DND-41 (cell line): ENCODE measurements around the gene TMEM47.

Source experiments
- ATAC-seq: fragments of 200-7000 bp; cut with Tn5 transposase; 3 replicates; pipeline ENCODE4 v1.9.1; 2021; ENCODE audit warnings: low read depth; ENCODE audit not compliant: insufficient read depth
- DNase-seq: peaks from one replicate; pipeline ENCODE4 v3.0.0-alpha.2; 2020
- H2AFZ ChIP-seq: 2 replicates; pipeline ENCODE4 v1.6.0; 2012; ENCODE audit warnings: low read depth, low read length
- H3K27ac ChIP-seq: 2 replicates; pipeline ENCODE4 v1.5.1; 2012; ENCODE audit warnings: low read length, inconsistent platforms
- H3K27me3 ChIP-seq: fragments of 200-600 bp; sonication (generic); 2 replicates; pipeline ENCODE4 v1.6.0; 2012; ENCODE audit warnings: low read length, mild to moderate bottlenecking, inconsistent platforms; ENCODE audit not compliant: insufficient read depth, poor library complexity
- H3K36me3 ChIP-seq: 2 replicates; pipeline ENCODE4 v1.5.1; 2012; ENCODE audit warnings: low read length, inconsistent platforms; ENCODE audit not compliant: insufficient read depth
- H3K4me1 ChIP-seq: 2 replicates; pipeline ENCODE4 v1.5.1; 2012; ENCODE audit warnings: mild to moderate bottlenecking, low read length; ENCODE audit not compliant: insufficient read depth
- H3K4me2 ChIP-seq: 2 replicates; pipeline ENCODE4 v1.6.0; 2012; ENCODE audit warnings: mild to moderate bottlenecking, moderate library complexity, low read length, inconsistent platforms; ENCODE audit not compliant: insufficient read depth
- H3K4me3 ChIP-seq, 2 experiments: fragments of 200-600 bp in 1 of 2; shearing (Covaris generic) in 1 of 2; 2 replicates each; pipeline ENCODE4 v1.5.1; 2012 to 2016; ENCODE audit warnings: inconsistent platforms in 2 of 2, low read length in 2 of 2, mild to moderate bottlenecking in 2 of 2, low read depth in 1 of 2, moderate library complexity in 1 of 2
- H3K79me2 ChIP-seq: 2 replicates; pipeline ENCODE4 v1.6.0; 2012; ENCODE audit warnings: low read length, inconsistent platforms; ENCODE audit not compliant: insufficient read depth
- H3K9ac ChIP-seq: 2 replicates; pipeline ENCODE4 v1.6.0; 2012; ENCODE audit warnings: low read depth, mild to moderate bottlenecking, inconsistent platforms, low read length, moderate library complexity
- H3K9me3 ChIP-seq: 2 replicates; pipeline ENCODE4 v1.5.1; 2012; ENCODE audit warnings: low read length, moderate library complexity, mild to moderate bottlenecking, inconsistent platforms; ENCODE audit not compliant: insufficient read depth, severe bottlenecking
- H4K20me1 ChIP-seq: 2 replicates; pipeline ENCODE4 v1.6.0; 2012; ENCODE audit warnings: low read length; ENCODE audit not compliant: insufficient read depth
- CTCF ChIP-seq: IDR thresholded peaks from 2 replicates; pipeline ENCODE4 v1.5.1; 2012; ENCODE audit warnings: borderline replicate concordance, low read length, moderate library complexity, mild to moderate bottlenecking; ENCODE audit not compliant: poor library complexity, severe bottlenecking; ENCODE audit errors: extremely low read depth
- EZH2 ChIP-seq: IDR thresholded peaks from 3 replicates; pipeline ENCODE4 v1.6.1; 2012; ENCODE audit warnings: borderline replicate concordance, low read depth, mild to moderate bottlenecking, moderate library complexity, low read length, inconsistent platforms; ENCODE audit not compliant: severe bottlenecking

The TMEM47 gene

GRCh38 chrX:34585561-34585960, 71.5 kb downstream of the TMEM47 start:
- H3K4me1 ChIP-seq = no peaks in the 10 kb centered on the region
- no peak overlapping the region for H3K4me3 ChIP-seq
- H2AFZ ChIP-seq = no peak overlapping the region
- H4K20me1 ChIP-seq = no peaks in the 10 kb centered on the region
- H3K27ac ChIP-seq = no peak overlapping the region
- ATAC-seq (no peak), DNase-seq (no peak)
- H3K4me2 ChIP-seq = no peak overlapping the region
- no peak overlapping the region for H3K9ac ChIP-seq
- H3K36me3 ChIP-seq = no peaks in the 10 kb centered on the region
- H3K79me2 ChIP-seq = no peaks in the 10 kb centered on the region
- H3K27me3 ChIP-seq = no peaks in the 10 kb centered on the region
- no peak for TF ChIP-seq CTCF
- no peak for TF ChIP-seq EZH2
- no peaks in the 10 kb centered on the region for H3K9me3 ChIP-seq

GRCh38 chrX:34584781-34585180, 72.3 kb downstream of the TMEM47 start:
- H2AFZ ChIP-seq = no peak overlapping the region
- ATAC-seq (no peak), DNase-seq (no peak)
- H3K27me3 ChIP-seq = no peaks in the 10 kb centered on the region
- no peaks in the 10 kb centered on the region for H4K20me1 ChIP-seq
- no peaks in the 10 kb centered on the region for H3K9me3 ChIP-seq
- H3K27ac ChIP-seq = no peak overlapping the region
- H3K4me1 ChIP-seq = no peaks in the 10 kb centered on the region
- H3K36me3 ChIP-seq = no peaks in the 10 kb centered on the region
- TF ChIP-seq EZH2 (no peak), CTCF (no peak)
- no peak overlapping the region for H3K9ac ChIP-seq
- no peak overlapping the region for H3K4me2 ChIP-seq
- H3K4me3 ChIP-seq = no peak overlapping the region
- no peaks in the 10 kb centered on the region for H3K79me2 ChIP-seq

- no peak overlapping the region for H3K9ac ChIP-seq
- no peaks in the 10 kb centered on the region for H3K79me2 ChIP-seq
- no peak overlapping the region for H2AFZ ChIP-seq
- H3K4me2 ChIP-seq = no peak overlapping the region
- no peak for TF ChIP-seq CTCF
- no peak for TF ChIP-seq EZH2
- H3K36me3 ChIP-seq = no peaks in the 10 kb centered on the region
- H4K20me1 ChIP-seq = no peaks in the 10 kb centered on the region
- DNase-seq (no peak), ATAC-seq (no peak)
- H3K27me3 ChIP-seq = no peaks in the 10 kb centered on the region
- H3K4me1 ChIP-seq = no peaks in the 10 kb centered on the region
- no peak overlapping the region for H3K4me3 ChIP-seq
- H3K9me3 ChIP-seq = no peaks in the 10 kb centered on the region
- no peak overlapping the region for H3K27ac ChIP-seq
These were observed 77.0 kb downstream of the TMEM47 start for GRCh38 chrX:34580069-34580468.

GRCh38 chrX:34578237-34578636, 78.8 kb downstream of the TMEM47 start:
- H2AFZ ChIP-seq = no peak overlapping the region
- ATAC-seq (no peak), DNase-seq (no peak)
- H3K9me3 ChIP-seq = no peaks in the 10 kb centered on the region
- H3K4me1 ChIP-seq = no peaks in the 10 kb centered on the region
- H4K20me1 ChIP-seq = no peaks in the 10 kb centered on the region
- H3K4me3 ChIP-seq = no peak overlapping the region
- H3K27ac ChIP-seq = no peak overlapping the region
- H3K27me3 ChIP-seq = no peaks in the 10 kb centered on the region
- TF ChIP-seq EZH2 (no peak), CTCF (no peak)
- H3K79me2 ChIP-seq = no peaks in the 10 kb centered on the region
- H3K9ac ChIP-seq = no peak overlapping the region
- H3K36me3 ChIP-seq = no peaks in the 10 kb centered on the region
- no peak overlapping the region for H3K4me2 ChIP-seq
